K562 (cell line): ENCODE measurements around the gene SMIM12. TPM values are rescaled to one million over a fixed set of nuclear protein-coding genes. Genes with fewer than 3 reads are reported as not detected.

Experiments
- ZNF318 ChIP-seq, 2 experiments: fragments of 450-650 bp; IDR thresholded peaks; 2 replicates each; pipeline ENCODE4 v1.6.1; 2016; ENCODE audit warnings: mild to moderate bottlenecking in 2 of 2, borderline replicate concordance in 1 of 2, low read depth in 1 of 2, moderate library complexity in 1 of 2
- polyA plus RNA-seq, 8 experiments: library from polyadenylated mRNA; depleted of rRNA in 4 of 8; stranded (reverse) in 5 of 8; unstranded in 3 of 8; fragments of >200 nt; fragmentation: Nextera tagmentation in 2 of 8; fragmentation: Illumina TruSeq in 1 of 8; extraction: Ambion mirVana in 2 of 8; extraction: Trizol in 1 of 8; gene quantifications; 2 replicates each; pipeline versions ENCODE4 v1.2.1 to v1.2.3, GENCODE V29; 2011 to 2014; ENCODE audit warnings: inconsistent platforms in 1 of 8, missing spikeins in 1 of 8
- total RNA-seq, 7 experiments: library from RNA; depleted of rRNA in 6 of 7; stranded (reverse); fragments of >200 nt in 6 of 7; fragmentation: Illumina TruSeq in 2 of 7; extraction: Trizol in 2 of 7; gene quantifications; 2 replicates each; pipeline versions ENCODE4 v1.2.1 to v1.2.3, GENCODE V29; 2011 to 2021; ENCODE audit warnings: low replicate concordance in 1 of 7

SMIM12 gene
- total and polyA plus RNA-seq, 9 of the 15 experiments (the other 6 are each of a cell fraction or from before 2014, with no cell fraction given) = 51.7 to 112 (median 63.9) TPM

- TF ChIP-seq ZNF318 (IDR thresholded peaks at IDR 0.05; ENCODE audit: borderline replicate concordance in 1 of 2, low read depth in 1 of 2) = no peak
These were observed 44.9 kb upstream of the SMIM12 start (continued) for GRCh38 chr1:34904236-34905097.
